ENCODE data around the gene PRR29.

PRR29 gene

GRCh38 chr17:63996430-63997182 lies 1.5 kb upstream of the PRR29 start:
- in situ Hi-C loops (cut with MboI; ENCODE audit: low sequenced_read_pairs, unreplicated experiment): no loop called here
- DNase-seq (ENCODE audit: low spot score): no peak

GRCh38 chr17:63997341-63998048 lies 656 bp upstream of the PRR29 start:
- no peak for DNase-seq (ENCODE audit: low spot score)
- in situ Hi-C loops (cut with MboI; ENCODE audit: low sequenced_read_pairs, unreplicated experiment): no loop called here
- no peak for TF ChIP-seq CTCF (IDR thresholded peaks at IDR 0.05; ENCODE audit: borderline replicate concordance, control extremely low read depth, extremely low read depth, insufficient read depth, missing control alignments)

More at GRCh38 chr17:63996430-63997182, 1.5 kb upstream of the PRR29 start:
- TF ChIP-seq CTCF (IDR thresholded peaks at IDR 0.05; ENCODE audit: borderline replicate concordance, control extremely low read depth, extremely low read depth, insufficient read depth, missing control alignments): no peak

GRCh38 chr17:63998721-63999679 lies 849 bp downstream of the PRR29 start:
- in situ Hi-C loops (cut with MboI; ENCODE audit: low sequenced_read_pairs, unreplicated experiment): no loop called here
- TF ChIP-seq CTCF (IDR thresholded peaks at IDR 0.05; ENCODE audit: borderline replicate concordance, control extremely low read depth, extremely low read depth, insufficient read depth, missing control alignments): no peak
- DNase-seq (ENCODE audit: low spot score): peak; percentile 67

DNA sequence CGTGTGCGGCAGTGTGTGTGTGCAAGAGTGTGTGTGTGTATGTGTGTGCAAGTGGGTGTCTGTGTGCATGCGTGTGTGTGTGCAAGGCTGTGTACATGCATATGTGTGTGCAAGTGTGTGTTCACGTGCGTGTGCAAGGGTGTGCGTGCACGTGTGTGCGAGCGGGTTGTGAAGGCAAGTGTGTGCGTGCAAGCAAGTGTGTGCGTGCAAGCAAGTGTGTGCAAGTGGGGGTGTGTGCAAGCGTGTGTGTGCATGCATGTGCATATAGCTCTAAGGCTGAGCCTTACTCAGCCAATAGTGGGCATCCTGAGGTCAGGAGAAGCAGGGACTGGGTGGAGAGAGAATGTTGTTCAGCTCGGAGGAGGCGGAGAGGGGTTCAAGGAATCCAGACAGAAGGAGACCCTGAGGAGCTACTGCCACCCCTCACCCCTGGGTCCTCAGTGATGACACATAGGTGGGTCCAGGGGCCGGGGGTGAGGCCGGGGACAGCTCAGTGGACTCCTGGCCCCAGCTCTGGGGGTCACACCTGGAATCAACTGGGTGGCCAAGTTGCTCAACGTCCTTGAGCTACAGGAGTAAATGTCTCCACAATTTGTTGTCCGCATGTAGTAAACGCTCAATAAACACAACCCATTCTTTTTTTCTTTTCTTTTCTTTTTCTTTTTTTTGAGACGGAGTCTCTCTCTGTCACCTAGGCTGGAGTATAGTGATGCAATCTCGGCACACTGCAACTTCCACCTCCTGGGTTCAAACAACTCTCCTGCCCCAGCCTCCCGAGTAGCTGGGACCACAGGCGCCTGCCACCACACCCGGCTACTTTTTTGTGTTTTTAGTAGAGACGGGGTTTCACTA lies 1.8 kb downstream of the PRR29 start:
- in situ Hi-C loops (cut with MboI; ENCODE audit: low sequenced_read_pairs, unreplicated experiment): no loop called here
- TF ChIP-seq CTCF (IDR thresholded peaks at IDR 0.05; ENCODE audit: borderline replicate concordance, control extremely low read depth, extremely low read depth, insufficient read depth, missing control alignments): no peak
- DNase-seq (ENCODE audit: low spot score): no peak

DNA sequence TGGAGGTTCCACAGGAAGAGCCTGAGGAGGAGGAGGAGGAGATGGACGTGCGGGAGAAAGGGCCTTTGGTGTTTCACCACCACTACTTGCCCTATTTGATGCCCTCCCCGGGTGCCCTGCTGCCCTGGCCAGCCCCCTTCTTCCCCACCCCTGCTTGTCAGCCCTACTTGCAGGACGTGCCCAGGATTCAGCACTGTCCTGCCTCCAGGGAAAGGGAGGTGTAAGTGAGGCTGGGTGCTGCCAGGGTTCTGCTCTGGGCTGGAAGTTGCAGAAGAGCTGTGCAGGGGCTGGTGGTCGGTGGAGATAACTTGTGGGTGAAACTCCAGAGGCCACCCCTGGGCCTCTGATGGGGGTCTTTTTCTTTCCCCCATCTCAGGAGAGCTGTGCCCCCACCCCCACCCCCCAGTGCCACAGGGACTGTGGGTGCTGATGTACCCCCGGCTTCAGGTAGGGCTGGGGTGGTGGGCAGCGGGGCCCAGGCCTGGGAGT lies 3.0 kb downstream of the PRR29 start:
- in situ Hi-C loops (cut with MboI; ENCODE audit: low sequenced_read_pairs, unreplicated experiment): no loop called here
- DNase-seq (ENCODE audit: low spot score): peak; percentile 19
- no peak for TF ChIP-seq CTCF (IDR thresholded peaks at IDR 0.05; ENCODE audit: borderline replicate concordance, control extremely low read depth, extremely low read depth, insufficient read depth, missing control alignments)
